Activated CD8-positive, alpha-beta T cell treated with anti-CD3 and anti-CD28 coated beads for 36 hours (primary cell): ENCODE data around the gene XXYLT1. TPM values are rescaled to one million over a fixed set of nuclear protein-coding genes. Genes with fewer than 3 reads are reported as not detected.

Experiments
- ATAC-seq: fragments of 200-7000 bp; cut with Tn5 transposase; one replicate; pipeline ENCODE4 v1.10.0; 2021; ENCODE audit warnings: mild to moderate bottlenecking, moderate library complexity
- CTCF ChIA-PET: fragments of 350-600 bp; sonication (Branson Sonifier 250); formaldehyde crosslinking; loops from one replicate; lab custom pipeline; 2021; ENCODE audit warnings: antibody characterized with exemption; lab: Charles Lee
- POLR2A ChIA-PET: fragments of 350-600 bp; sonication (Branson Sonifier 250); formaldehyde crosslinking; loops from one replicate; lab custom pipeline; 2021; ENCODE audit warnings: antibody characterized with exemption; lab: Charles Lee
- DNase-seq: peaks from one replicate; pipeline ENCODE4 v3.0.0-alpha.2; 2020
- H3K27ac Mint-ChIP-seq: one replicate; pipeline ENCODE4 v1.8.0; 2021; ENCODE audit warnings: mild to moderate bottlenecking, mixed read lengths
- H3K27me3 Mint-ChIP-seq: one replicate; pipeline ENCODE4 v1.8.0; 2021; ENCODE audit warnings: mixed read lengths
- H3K36me3 Mint-ChIP-seq: one replicate; pipeline ENCODE4 v1.8.0; 2021; ENCODE audit warnings: low read depth, mixed read lengths
- H3K4me1 Mint-ChIP-seq: one replicate; pipeline ENCODE4 v1.8.0; 2021; ENCODE audit warnings: low read depth, mixed read lengths
- H3K4me3 Mint-ChIP-seq: one replicate; pipeline ENCODE4 v1.8.0; 2021; ENCODE audit warnings: mild to moderate bottlenecking, moderate library complexity, mixed read lengths
- H3K9me3 Mint-ChIP-seq: one replicate; pipeline ENCODE4 v1.8.0; 2021; ENCODE audit warnings: mixed read lengths
- CTCF ChIP-seq: fragments of 200-600 bp; IDR thresholded peaks from one replicate; pipeline ENCODE4 v1.8.0; 2022; ENCODE audit warnings: antibody characterized with exemption, mild to moderate bottlenecking
- intact Hi-C: fragments of 100-400 bp; cut with micrococcal nuclease; formaldehyde crosslinking; loops from one replicate; pipeline ENCODE4 v1.10.0; 2022
- total RNA-seq, 2 experiments: library from RNA; stranded (reverse); gene quantifications; one replicate each; pipeline ENCODE4 v1.2.3, GENCODE V29; 2021

The XXYLT1 gene
- total RNA-seq, 2 experiments from 2014 or later, result 8.4 to 9.6 TPM

GRCh38 chr3:195135917-195136316 lies 135.0 kb downstream of the XXYLT1 start:
- Mint-ChIP-seq H3K27ac (no peak overlapping the region), H3K27me3 (no peaks in the 10 kb centered on the region), H3K36me3 (peaks cover 8% of the 10 kb centered on the region), H3K4me3 (no peak overlapping the region), H3K4me1 (peaks cover under 1% of the 10 kb centered on the region), H3K9me3 (peaks cover 8% of the 10 kb centered on the region)
- intact Hi-C loops, result no loop called here
- ATAC-seq (no peak), DNase-seq (no peak)
- TF ChIP-seq CTCF, result no peak
- ChIA-PET POLR2A (no interaction called here), CTCF (no interaction called here)

- DNase-seq (no peak), ATAC-seq (no peak)
- Mint-ChIP-seq H3K36me3 (no peaks in the 10 kb centered on the region), H3K9me3 (no peaks in the 10 kb centered on the region), H3K27me3 (no peaks in the 10 kb centered on the region), H3K4me1 (peaks cover 14% of the 10 kb centered on the region), H3K4me3 (no peak overlapping the region), H3K27ac (no peak overlapping the region)
- no peak for TF ChIP-seq CTCF
- intact Hi-C loops, result no loop called here
- ChIA-PET POLR2A (interaction anchor here (0.6 to 1.1 kb wide), 2 partner anchors 22 to 1176 kb away, joined by 4 read pairs; no protein-coding TSS in a partner anchor), CTCF (interaction anchor here (1.0 to 1.5 kb wide), 2 partner anchors 28 to 52 kb away, joined by 3 read pairs; no protein-coding TSS in a partner anchor)
These were observed 136.5 kb downstream of the XXYLT1 start for GRCh38 chr3:195134431-195134830.

GRCh38 chr3:195133462-195133861 lies 137.5 kb downstream of the XXYLT1 start:
- Mint-ChIP-seq H3K27ac (no peak overlapping the region), H3K4me1 (peaks cover 23% of the 10 kb centered on the region), H3K36me3 (peaks cover 3% of the 10 kb centered on the region), H3K27me3 (no peaks in the 10 kb centered on the region), H3K9me3 (no peaks in the 10 kb centered on the region), H3K4me3 (no peak overlapping the region)
- no peak for ATAC-seq
- intact Hi-C loops, result no loop called here
- peak; percentile 37 for DNase-seq
- TF ChIP-seq CTCF, result no peak
- ChIA-PET CTCF (interaction anchor here (1.0 to 1.5 kb wide), 2 partner anchors 27 to 53 kb away, joined by 3 read pairs; no protein-coding TSS in a partner anchor), POLR2A (interaction anchor here (1.1 kb wide), 1 partner anchor 22 kb away, joined by 4 read pairs; no protein-coding TSS in a partner anchor)

GRCh38 chr3:195133013-195133412 lies 137.9 kb downstream of the XXYLT1 start:
- TF ChIP-seq CTCF, result no peak
- Mint-ChIP-seq H3K9me3 (no peaks in the 10 kb centered on the region), H3K36me3 (peaks cover 6% of the 10 kb centered on the region), H3K27me3 (no peaks in the 10 kb centered on the region), H3K4me3 (no peak overlapping the region), H3K4me1 (peaks cover 28% of the 10 kb centered on the region), H3K27ac (no peak overlapping the region)
- intact Hi-C loops, result no loop called here
- CTCF ChIA-PET, result interaction anchor here (1.5 kb wide), 1 partner anchor 26 kb away, joined by 3 read pairs; no protein-coding TSS in a partner anchor
- ATAC-seq (no peak), DNase-seq (no peak)
- POLR2A ChIA-PET, result no interaction called here

GRCh38 chr3:195131176-195131575 lies 139.8 kb downstream of the XXYLT1 start:
- Mint-ChIP-seq H3K27ac (no peak overlapping the region), H3K9me3 (no peaks in the 10 kb centered on the region), H3K4me3 (no peak overlapping the region), H3K27me3 (no peaks in the 10 kb centered on the region), H3K36me3 (peaks cover 6% of the 10 kb centered on the region), H3K4me1 (peaks cover 32% of the 10 kb centered on the region)
- ATAC-seq, result no peak
- POLR2A ChIA-PET, result interaction anchor here (0.6 to 1.4 kb wide), 3 partner anchors 19 to 458 kb away, joined by 3 to 4 read pairs (median 4); no protein-coding TSS in a partner anchor
- intact Hi-C loops, result no loop called here
- DNase-seq, result no peak
- CTCF ChIA-PET, result no interaction called here
- no peak for TF ChIP-seq CTCF
